HepG2 (cell line): ENCODE results near the gene EFNA3. TPM values are rescaled to one million over a fixed set of nuclear protein-coding genes. Genes with fewer than 3 reads are reported as not detected.

Experiments
- ATAC-seq: fragments of 200-7000 bp; cut with Tn5 transposase; 3 replicates; pipeline ENCODE4 v1.9.1; 2020; ENCODE audit warnings: mild to moderate bottlenecking, moderate library complexity
- BruUV-seq: library from RNA; stranded (reverse); fragments of 400-500 nt; replicated peaks from 2 replicates; lab custom pipeline; 2021; lab: Mats Ljungman, UMichigan
- CTCF ChIA-PET: fragments of 300-600 bp; formaldehyde crosslinking; extraction: SDS; loops from one replicate; lab custom pipeline; 2021; ENCODE audit warnings: low total read pairs, inconsistent platforms, low intra/inter-chr PET ratio; lab: Yijun Ruan, JAX
- POLR2A ChIA-PET: fragments of 350-600 bp; sonication (Branson Sonifier 250); formaldehyde crosslinking; loops from one replicate; lab custom pipeline; 2020; ENCODE audit warnings: antibody characterized with exemption, inconsistent platforms; lab: Yijun Ruan, JAX
- DNase-seq: peaks from one replicate; pipeline ENCODE4 v3.0.0-alpha.2; 2015; ENCODE audit warnings: low spot score
- FAIRE-seq: peaks from 3 replicates; lab custom pipeline; 2011; peaks lifted over from hg19 to GRCh38; lab: Jason Lieb, UNC
- H2AFZ ChIP-seq: one replicate; pipeline ENCODE4 v1.6.1; 2011; ENCODE audit warnings: low read length, inconsistent platforms
- H3K27ac ChIP-seq: fragments of 300-600 bp; 3 replicates; pipeline ENCODE4 v1.8.0; 2011; ENCODE audit warnings: mixed run types, mild to moderate bottlenecking, mixed read lengths, low read length, inconsistent platforms; ENCODE audit not compliant: insufficient read depth; ENCODE audit errors: extremely low read length
- H3K27me3 ChIP-seq, 2 experiments: fragments of 200-600 bp in 1 of 2; 2 replicates in 1 of 2; 3 replicates in 1 of 2; pipeline versions ENCODE4 v1.6.0 to v1.8.0; 2011; ENCODE audit warnings: low read length in 2 of 2, mild to moderate bottlenecking in 2 of 2, moderate library complexity in 2 of 2, inconsistent platforms in 1 of 2; ENCODE audit not compliant: insufficient read depth in 2 of 2, control insufficient read depth in 1 of 2
- H3K36me3 ChIP-seq, 2 experiments: fragments of 200-600 bp in 1 of 2; replicated peaks in 1 of 2; 2 replicates in 1 of 2; 3 replicates in 1 of 2; pipeline versions ENCODE4 v1.5.1 to v1.8.0; 2011; ENCODE audit warnings: low read length in 2 of 2, inconsistent platforms in 1 of 2; ENCODE audit not compliant: insufficient read depth in 2 of 2, control insufficient read depth in 1 of 2
- H3K4me1 ChIP-seq: 2 replicates; pipeline ENCODE4 v1.5.1; 2012; ENCODE audit warnings: low read length, inconsistent platforms; ENCODE audit not compliant: insufficient read depth
- H3K4me2 ChIP-seq: 2 replicates; pipeline ENCODE4 v1.6.0; 2011; ENCODE audit warnings: low read depth, low read length, inconsistent platforms
- H3K4me3 ChIP-seq, 3 experiments: fragments of 200-600 bp in 1 of 3; sonication (generic), shearing (Covaris generic) in 1 of 3; replicated peaks in 1 of 3; 2 replicates each; pipeline ENCODE4 v1.5.1; 2011 to 2016; ENCODE audit warnings: low read length in 3 of 3, inconsistent platforms in 2 of 3, low read depth in 2 of 3, mild to moderate bottlenecking in 2 of 3, control low read depth in 1 of 3, mixed read lengths in 1 of 3; ENCODE audit not compliant: insufficient read depth in 1 of 3
- H3K79me2 ChIP-seq: one replicate; pipeline ENCODE4 v1.6.1; 2011; ENCODE audit warnings: low read length, inconsistent platforms; ENCODE audit not compliant: insufficient read depth
- H3K9ac ChIP-seq: 2 replicates; pipeline ENCODE4 v1.6.0; 2011; ENCODE audit warnings: mild to moderate bottlenecking, low read depth, low read length, inconsistent platforms; ENCODE audit not compliant: insufficient read depth
- H3K9me3 ChIP-seq: 2 replicates; pipeline ENCODE4 v1.5.1; 2012; ENCODE audit warnings: mild to moderate bottlenecking, low read length
- H4K20me1 ChIP-seq: 2 replicates; pipeline ENCODE4 v1.6.0; 2011; ENCODE audit warnings: inconsistent platforms, mild to moderate bottlenecking, low read length, moderate library complexity; ENCODE audit not compliant: insufficient read depth
- GFI1 ChIP-seq: sonication (generic); formaldehyde crosslinking; IDR thresholded peaks from 2 replicates; pipeline ENCODE4 v1.5.0; 2020; ENCODE audit warnings: missing genetic modification reagents, mild to moderate bottlenecking, borderline replicate concordance
- GTF3A ChIP-seq: sonication (generic); formaldehyde crosslinking; conservative IDR thresholded peaks from 2 replicates; pipeline ENCODE4 v1.4.0; 2020; ENCODE audit warnings: mild to moderate bottlenecking, missing genetic modification reagents
- HHEX ChIP-seq: IDR thresholded peaks from 2 replicates; pipeline ENCODE4 v1.6.1; 2016; ENCODE audit warnings: control low read depth
- HNRNPL ChIP-seq: fragments of 200-400 bp; formaldehyde crosslinking; IDR thresholded peaks from 2 replicates; pipeline ENCODE4 v1.6.1; 2017; ENCODE audit warnings: mild to moderate bottlenecking, low read depth, low read length
- JUND ChIP-seq: sonication (generic); formaldehyde crosslinking; IDR thresholded peaks from 2 replicates; pipeline ENCODE4 v1.8.0; 2022; ENCODE audit warnings: mild to moderate bottlenecking, missing genetic modification reagents
- MED13 ChIP-seq: sonication (generic); formaldehyde crosslinking; IDR thresholded peaks from 2 replicates; pipeline ENCODE4 v1.5.0; 2020; ENCODE audit warnings: missing genetic modification reagents
- PCBP1 ChIP-seq: fragments of 200-400 bp; formaldehyde crosslinking; IDR thresholded peaks from 2 replicates; pipeline ENCODE4 v1.6.1; 2017; ENCODE audit warnings: mild to moderate bottlenecking, low read depth, low read length, borderline replicate concordance
- POLR2AphosphoS5 ChIP-seq: IDR thresholded peaks from 2 replicates; pipeline ENCODE4 v1.6.1; 2012; ENCODE audit warnings: low read depth, low read length
- POLR2G ChIP-seq: fragments of 200-400 bp; formaldehyde crosslinking; IDR thresholded peaks from 2 replicates; pipeline ENCODE4 v1.6.1; 2018; ENCODE audit warnings: mild to moderate bottlenecking, low read depth, low read length, moderate library complexity
- SP4 ChIP-seq: sonication (generic); formaldehyde crosslinking; IDR thresholded peaks from 2 replicates; pipeline ENCODE4 v1.8.1; 2023; ENCODE audit warnings: mild to moderate bottlenecking, missing genetic modification reagents
- SP5 ChIP-seq: IDR thresholded peaks from 2 replicates; pipeline ENCODE4 v1.6.1; 2016; ENCODE audit warnings: low read depth, borderline replicate concordance
- ZNF20 ChIP-seq: sonication (generic); formaldehyde crosslinking; IDR thresholded peaks from 2 replicates; pipeline ENCODE4 v1.4.0; 2020; ENCODE audit warnings: mild to moderate bottlenecking, moderate library complexity, missing genetic modification reagents
- ZNF354B ChIP-seq: sonication (generic); formaldehyde crosslinking; IDR thresholded peaks from 2 replicates; pipeline ENCODE4 v1.8.0; 2022; ENCODE audit warnings: mild to moderate bottlenecking, missing genetic modification reagents
- ZNF589 ChIP-seq: sonication (generic); formaldehyde crosslinking; conservative IDR thresholded peaks from 2 replicates; pipeline ENCODE4 v1.8.0; 2022; ENCODE audit warnings: mild to moderate bottlenecking, moderate library complexity, missing genetic modification reagents
- ZNF605 ChIP-seq: sonication (generic); formaldehyde crosslinking; IDR thresholded peaks from 2 replicates; pipeline ENCODE4 v1.8.0; 2022; ENCODE audit warnings: mild to moderate bottlenecking, missing genetic modification reagents
- ZSCAN12 ChIP-seq: sonication (generic); formaldehyde crosslinking; IDR thresholded peaks from 2 replicates; pipeline ENCODE4 v1.9.0; 2021; ENCODE audit warnings: mild to moderate bottlenecking, missing genetic modification reagents
- WGBS: methylation state at CpG from one replicate; pipeline ENCODE4 v1.1.6; 2017; ENCODE audit warnings: low lambda C conversion rate; 5-methylcytosine and 5-hydroxymethylcytosine counted together
- in situ Hi-C: cut with HindIII; loops from 2 replicates; pipeline ENCODE4 v1.10.0; 2017; ENCODE audit warnings: low pct_unique_long_range_greater_than_20kb; ENCODE audit not compliant: extremely low pct_ligation_motif_present
- intact Hi-C: fragments of 100-400 bp; cut with micrococcal nuclease; formaldehyde crosslinking; loops from one replicate; pipeline ENCODE4 v1.10.0; 2022; ENCODE audit not compliant: unreplicated experiment
- polyA plus RNA-seq, 8 experiments: library from polyadenylated mRNA; depleted of rRNA in 3 of 8; stranded (reverse) in 7 of 8; unstranded in 1 of 8; fragments of >200 nt; fragmentation: Illumina TruSeq in 4 of 8; extraction: Trizol in 4 of 8; gene quantifications; 2 replicates each; pipeline versions ENCODE4 v1.2.1 to v1.2.3, GENCODE V29; 2011 to 2016; ENCODE audit warnings: low read depth in 4 of 8, missing spikeins in 1 of 8, mixed read lengths in 1 of 8; ENCODE audit not compliant: insufficient read depth in 1 of 8
- total RNA-seq, 5 experiments: library from RNA; depleted of rRNA; stranded (reverse); fragments of >200 nt; fragmentation: Illumina TruSeq; extraction: Trizol; gene quantifications; 2 replicates each; pipeline ENCODE4 v1.2.3, GENCODE V29; 2016; ENCODE audit warnings: low read depth in 1 of 5
- TF ChIP-seq, protein P1 (sequence below): IDR thresholded peaks from 2 replicates; pipeline ENCODE4 v1.6.1; 2016; ENCODE audit warnings: control low read depth
- TF ChIP-seq, protein P2 (sequence below): fragments of 450-650 bp; IDR thresholded peaks from 2 replicates; pipeline ENCODE4 v1.6.1; 2016
- TF ChIP-seq, protein P3 (sequence below): IDR thresholded peaks from 2 replicates; pipeline ENCODE4 v1.6.1; 2016; ENCODE audit warnings: low read depth, control low read depth
- TF ChIP-seq, protein P4 (sequence below): sonication (generic); formaldehyde crosslinking; IDR thresholded peaks from 2 replicates; pipeline ENCODE4 v1.4.0; 2020; ENCODE audit warnings: missing genetic modification reagents

Gene EFNA3
- total and polyA plus RNA-seq, 2 of the 13 experiments (the other 11 are each of a cell fraction or from before 2014, with no cell fraction given), result 1.0 to 5.7 TPM

DNA sequence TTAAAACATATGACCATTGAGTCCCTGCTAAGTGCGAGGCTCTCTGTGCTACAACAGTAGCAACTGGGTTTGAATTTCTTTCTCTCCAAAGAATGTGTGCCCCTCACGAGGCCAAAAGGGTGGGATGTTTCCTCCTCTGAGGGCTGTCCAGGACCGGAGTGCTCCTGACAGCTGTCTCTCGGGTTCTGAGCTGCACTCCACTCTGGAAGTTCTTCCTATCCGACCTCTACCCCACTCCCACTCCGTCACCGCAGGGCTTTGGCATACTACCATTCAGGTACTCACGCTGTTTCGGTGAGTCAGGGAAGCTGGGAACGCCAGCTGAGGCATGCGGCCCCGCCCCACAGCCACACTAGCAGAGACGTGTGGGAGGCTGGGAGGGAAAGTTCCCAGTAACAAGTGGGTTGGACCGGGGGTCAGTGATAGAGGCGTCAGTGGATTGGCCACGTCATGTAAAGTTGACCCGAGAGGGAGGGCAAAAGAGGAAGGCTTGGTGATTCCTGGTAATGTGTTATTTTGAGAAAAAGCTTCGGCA lies 56.3 kb downstream of the EFNA3 start:
- peak overlapping the region; percentile 52 to 84 (median 53) for H3K4me3 ChIP-seq
- ATAC-seq, result peak; percentile 62
- ChIA-PET CTCF (interaction anchor here (1.1 to 3.2 kb wide), 2 partner anchors 33 to 42 kb away, joined by 4 to 18 read pairs; no protein-coding TSS in a partner anchor), POLR2A (interaction anchor here (0.7 to 7.4 kb wide), 17 partner anchors 10 to 162 kb away, joined by 3 to 144 read pairs (median 4); partner anchors contain the start of genes EFNA1, KRTCAP2, THBS3 and ZBTB7B)
- H3K79me2 ChIP-seq, result peaks cover 57% of the 10 kb centered on the region
- H3K36me3 ChIP-seq, result peaks cover 17 to 46% of the 10 kb centered on the region in 2 experiments
- peaks cover 52% of the 10 kb centered on the region for H4K20me1 ChIP-seq
- peak overlapping the region; percentile 89 for H3K27ac ChIP-seq
- peak; percentile 90 for DNase-seq
- H3K9me3 ChIP-seq, result no peaks in the 10 kb centered on the region
- peak; percentile 51 for FAIRE-seq
- no peak overlapping the region for H2AFZ ChIP-seq
- H3K4me2 ChIP-seq, result peak overlapping the region; percentile 89
- intact Hi-C loops (loop anchor here (1.0 kb wide), 2 partner anchors 8 to 41 kb away; partner anchors contain the start of gene EFNA1), in situ Hi-C loops (no loop called here)
- no peaks in the 10 kb centered on the region; a peak in 1 of 5 replicates for H3K27me3 ChIP-seq
- H3K9ac ChIP-seq, result peak overlapping the region; percentile 78
- peaks cover 83% of the 10 kb centered on the region for H3K4me1 ChIP-seq
- 10% methylated on average over 18 of the region's 18 CpGs for WGBS
- TSS peak; percentile 54 for BruUV-seq
- no peak for TF ChIP-seq PCBP1
- no peak for TF ChIP-seq GTF3A (CRISPR knock-in tag)
- 0 out of 2 replicates have a peak, but pooled peaks have one; percentile 13 for TF ChIP-seq GFI1
- TF ChIP-seq ZNF354B (CRISPR knock-in tag), result no peak
- 0 out of 2 replicates have a peak, but pooled peaks have one; percentile 14 for TF ChIP-seq JUND (CRISPR knock-in tag)
- no peak for TF ChIP-seq MED13 (CRISPR knock-in tag)
- TF ChIP-seq, protein P1, sequence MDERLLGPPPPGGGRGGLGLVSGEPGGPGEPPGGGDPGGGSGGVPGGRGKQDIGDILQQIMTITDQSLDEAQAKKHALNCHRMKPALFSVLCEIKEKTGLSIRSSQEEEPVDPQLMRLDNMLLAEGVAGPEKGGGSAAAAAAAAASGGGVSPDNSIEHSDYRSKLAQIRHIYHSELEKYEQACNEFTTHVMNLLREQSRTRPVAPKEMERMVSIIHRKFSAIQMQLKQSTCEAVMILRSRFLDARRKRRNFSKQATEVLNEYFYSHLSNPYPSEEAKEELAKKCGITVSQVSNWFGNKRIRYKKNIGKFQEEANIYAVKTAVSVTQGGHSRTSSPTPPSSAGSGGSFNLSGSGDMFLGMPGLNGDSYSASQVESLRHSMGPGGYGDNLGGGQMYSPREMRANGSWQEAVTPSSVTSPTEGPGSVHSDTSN (CRISPR knock-in tag), result no peak
- TF ChIP-seq, protein P2, sequence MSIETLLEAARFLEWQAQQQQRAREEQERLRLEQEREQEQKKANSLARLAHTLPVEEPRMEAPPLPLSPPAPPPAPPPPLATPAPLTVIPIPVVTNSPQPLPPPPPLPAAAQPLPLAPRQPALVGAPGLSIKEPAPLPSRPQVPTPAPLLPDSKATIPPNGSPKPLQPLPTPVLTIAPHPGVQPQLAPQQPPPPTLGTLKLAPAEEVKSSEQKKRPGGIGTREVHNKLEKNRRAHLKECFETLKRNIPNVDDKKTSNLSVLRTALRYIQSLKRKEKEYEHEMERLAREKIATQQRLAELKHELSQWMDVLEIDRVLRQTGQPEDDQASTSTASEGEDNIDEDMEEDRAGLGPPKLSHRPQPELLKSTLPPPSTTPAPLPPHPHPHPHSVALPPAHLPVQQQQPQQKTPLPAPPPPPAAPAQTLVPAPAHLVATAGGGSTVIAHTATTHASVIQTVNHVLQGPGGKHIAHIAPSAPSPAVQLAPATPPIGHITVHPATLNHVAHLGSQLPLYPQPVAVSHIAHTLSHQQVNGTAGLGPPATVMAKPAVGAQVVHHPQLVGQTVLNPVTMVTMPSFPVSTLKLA, result peak; percentile 57
- TF ChIP-seq, protein P3, sequence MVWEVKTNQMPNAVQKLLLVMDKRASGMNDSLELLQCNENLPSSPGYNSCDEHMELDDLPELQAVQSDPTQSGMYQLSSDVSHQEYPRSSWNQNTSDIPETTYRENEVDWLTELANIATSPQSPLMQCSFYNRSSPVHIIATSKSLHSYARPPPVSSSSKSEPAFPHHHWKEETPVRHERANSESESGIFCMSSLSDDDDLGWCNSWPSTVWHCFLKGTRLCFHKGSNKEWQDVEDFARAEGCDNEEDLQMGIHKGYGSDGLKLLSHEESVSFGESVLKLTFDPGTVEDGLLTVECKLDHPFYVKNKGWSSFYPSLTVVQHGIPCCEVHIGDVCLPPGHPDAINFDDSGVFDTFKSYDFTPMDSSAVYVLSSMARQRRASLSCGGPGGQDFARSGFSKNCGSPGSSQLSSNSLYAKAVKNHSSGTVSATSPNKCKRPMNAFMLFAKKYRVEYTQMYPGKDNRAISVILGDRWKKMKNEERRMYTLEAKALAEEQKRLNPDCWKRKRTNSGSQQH, result peak; percentile 77; the same call in 1 of the 2 replicates
- peak; percentile 32; the same call in 1 of the 2 replicates for TF ChIP-seq ZSCAN12 (CRISPR knock-in tag)
- no peak for TF ChIP-seq SP4 (CRISPR knock-in tag)
- no peak for TF ChIP-seq HNRNPL
- no peak for TF ChIP-seq ZNF20 (CRISPR knock-in tag)
- peak; percentile 93 for TF ChIP-seq SP5
- TF ChIP-seq, protein P4, sequence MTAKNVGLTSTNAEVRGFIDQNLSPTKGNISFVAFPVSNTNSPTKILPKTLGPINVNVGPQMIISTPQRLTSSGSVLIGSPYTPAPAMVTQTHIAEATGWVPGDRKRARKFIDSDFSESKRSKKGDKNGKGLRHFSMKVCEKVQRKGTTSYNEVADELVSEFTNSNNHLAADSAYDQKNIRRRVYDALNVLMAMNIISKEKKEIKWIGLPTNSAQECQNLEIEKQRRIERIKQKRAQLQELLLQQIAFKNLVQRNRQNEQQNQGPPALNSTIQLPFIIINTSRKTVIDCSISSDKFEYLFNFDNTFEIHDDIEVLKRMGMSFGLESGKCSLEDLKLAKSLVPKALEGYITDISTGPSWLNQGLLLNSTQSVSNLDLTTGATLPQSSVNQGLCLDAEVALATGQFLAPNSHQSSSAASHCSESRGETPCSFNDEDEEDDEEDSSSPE (CRISPR knock-in tag), result peak; percentile 36; the same call in 1 of the 2 replicates
- peak; percentile 69 for TF ChIP-seq POLR2AphosphoS5
- TF ChIP-seq ZNF589 (CRISPR knock-in tag), result no peak
- no peak for TF ChIP-seq HHEX (CRISPR knock-in tag)
- no peak for TF ChIP-seq ZNF605
- TF ChIP-seq POLR2G, result no peak
